HG02642 (cell line): ENCODE results near the gene ATG10.

Source experiments
- ATAC-seq: cut with Tn5 transposase; IDR thresholded peaks from one replicate; pipeline ENCODE4 v1.9.1; 2021; ENCODE audit warnings: mild to moderate bottlenecking; ENCODE audit not compliant: unreplicated experiment, poor library complexity

ATG10 gene

GRCh38 chr5:82296929-82297328 lies 325.1 kb downstream of the ATG10 start:
- ATAC-seq = no peak

- ATAC-seq = no peak
These were observed 325.9 kb downstream of the ATG10 start for GRCh38 chr5:82297711-82298110.

GRCh38 chr5:82298668-82299067 lies 326.8 kb downstream of the ATG10 start:
- no peak for ATAC-seq

GRCh38 chr5:82301190-82301589 lies 329.4 kb downstream of the ATG10 start:
- no peak for ATAC-seq
